DOHH2 (cell line): ENCODE data around the gene FBXO31.

Experiments used
- H3F3A ChIP-seq: fragments of 200-600 bp; sonication (generic), shearing (Covaris generic); 2 replicates; pipeline ENCODE4 v1.6.0; 2016; ENCODE audit warnings: antibody characterized with exemption, mild to moderate bottlenecking; ENCODE audit not compliant: control insufficient read depth, insufficient read depth
- H3K27ac ChIP-seq: fragments of 200-600 bp; sonication (generic); 2 replicates; pipeline ENCODE4 v1.5.1; 2014; ENCODE audit warnings: low read depth, mild to moderate bottlenecking, low read length, moderate library complexity
- H3K27me3 ChIP-seq: fragments of 200-600 bp; sonication (generic); 2 replicates; pipeline ENCODE4 v1.6.1; 2014; ENCODE audit warnings: mild to moderate bottlenecking, low read length, mixed read lengths; ENCODE audit not compliant: control insufficient read depth
- H3K36me3 ChIP-seq: fragments of 200-600 bp; sonication (generic); 2 replicates; pipeline ENCODE4 v1.6.1; 2014; ENCODE audit warnings: mild to moderate bottlenecking, low read length, moderate library complexity, mixed read lengths; ENCODE audit not compliant: control insufficient read depth
- H3K4me1 ChIP-seq: fragments of 200-600 bp; sonication (generic); 2 replicates; pipeline ENCODE4 v1.6.1; 2014; ENCODE audit warnings: mild to moderate bottlenecking, low read length, mixed read lengths; ENCODE audit not compliant: control insufficient read depth
- H3K4me2 ChIP-seq: fragments of 200-600 bp; sonication (generic); 2 replicates; pipeline ENCODE4 v1.6.0; 2014; ENCODE audit warnings: mild to moderate bottlenecking, low read length, moderate library complexity
- H3K4me3 ChIP-seq: fragments of 200-600 bp; sonication (generic); 2 replicates; pipeline ENCODE4 v1.5.1; 2014; ENCODE audit warnings: mild to moderate bottlenecking, low read length, mixed read lengths
- H3K79me2 ChIP-seq: fragments of 200-600 bp; sonication (generic); 2 replicates; pipeline ENCODE4 v1.6.1; 2014; ENCODE audit warnings: mild to moderate bottlenecking, low read length, mixed read lengths; ENCODE audit not compliant: control insufficient read depth
- H3K9me2 ChIP-seq: fragments of 200-600 bp; sonication (generic); replicated peaks from 2 replicates; pipeline ENCODE4 v1.6.1; 2014; ENCODE audit warnings: mild to moderate bottlenecking, low read length, mixed read lengths; ENCODE audit not compliant: control insufficient read depth
- H3K9me3 ChIP-seq: fragments of 200-600 bp; sonication (generic); 2 replicates; pipeline ENCODE4 v1.6.1; 2014; ENCODE audit warnings: antibody characterized with exemption, low read length, mixed read lengths; ENCODE audit not compliant: control insufficient read depth, insufficient read depth
- H4K20me1 ChIP-seq: fragments of 200-600 bp; sonication (generic); 2 replicates; pipeline ENCODE4 v1.6.0; 2014; ENCODE audit warnings: low read depth, mild to moderate bottlenecking, antibody characterized with exemption, low read length, moderate library complexity; ENCODE audit not compliant: control insufficient read depth, insufficient read depth
- EZH2phosphoT487 ChIP-seq: fragments of 200-600 bp; sonication (generic); IDR thresholded peaks from 2 replicates; pipeline ENCODE4 v1.6.1; 2017; ENCODE audit warnings: borderline replicate concordance, mild to moderate bottlenecking, antibody characterized with exemption, low read length, moderate library complexity, mixed read lengths
- TF ChIP-seq, protein P1 (sequence below): fragments of 200-600 bp; sonication (generic); IDR thresholded peaks from one replicate; pipeline ENCODE4 v1.5.1; 2014; ENCODE audit warnings: antibody characterized with exemption, mild to moderate bottlenecking, low read depth, low read length; ENCODE audit not compliant: poor library complexity, severe bottlenecking

Gene FBXO31

GRCh38 chr16:87409781-87410180 lies 26.2 kb upstream of the FBXO31 start:
- no peak for TF ChIP-seq EZH2phosphoT487
- TF ChIP-seq, protein P1, sequence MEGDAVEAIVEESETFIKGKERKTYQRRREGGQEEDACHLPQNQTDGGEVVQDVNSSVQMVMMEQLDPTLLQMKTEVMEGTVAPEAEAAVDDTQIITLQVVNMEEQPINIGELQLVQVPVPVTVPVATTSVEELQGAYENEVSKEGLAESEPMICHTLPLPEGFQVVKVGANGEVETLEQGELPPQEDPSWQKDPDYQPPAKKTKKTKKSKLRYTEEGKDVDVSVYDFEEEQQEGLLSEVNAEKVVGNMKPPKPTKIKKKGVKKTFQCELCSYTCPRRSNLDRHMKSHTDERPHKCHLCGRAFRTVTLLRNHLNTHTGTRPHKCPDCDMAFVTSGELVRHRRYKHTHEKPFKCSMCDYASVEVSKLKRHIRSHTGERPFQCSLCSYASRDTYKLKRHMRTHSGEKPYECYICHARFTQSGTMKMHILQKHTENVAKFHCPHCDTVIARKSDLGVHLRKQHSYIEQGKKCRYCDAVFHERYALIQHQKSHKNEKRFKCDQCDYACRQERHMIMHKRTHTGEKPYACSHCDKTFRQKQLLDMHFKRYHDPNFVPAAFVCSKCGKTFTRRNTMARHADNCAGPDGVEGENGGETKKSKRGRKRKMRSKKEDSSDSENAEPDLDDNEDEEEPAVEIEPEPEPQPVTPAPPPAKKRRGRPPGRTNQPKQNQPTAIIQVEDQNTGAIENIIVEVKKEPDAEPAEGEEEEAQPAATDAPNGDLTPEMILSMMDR, result no peak
- H3F3A ChIP-seq, result peaks cover 11% of the 10 kb centered on the region; the same call in 1 of the 2 replicates
- no peak overlapping the region for H3K4me2 ChIP-seq
- H3K4me1 ChIP-seq, result no peaks in the 10 kb centered on the region
- peaks cover 6% of the 10 kb centered on the region for H3K36me3 ChIP-seq
- H3K9me2 ChIP-seq, result no peaks in the 10 kb centered on the region
- no peaks in the 10 kb centered on the region for H4K20me1 ChIP-seq
- no peaks in the 10 kb centered on the region for H3K79me2 ChIP-seq
- H3K9me3 ChIP-seq, result no peaks in the 10 kb centered on the region
- no peak overlapping the region for H3K27ac ChIP-seq
- no peaks in the 10 kb centered on the region for H3K27me3 ChIP-seq
- no peak overlapping the region for H3K4me3 ChIP-seq

DNA sequence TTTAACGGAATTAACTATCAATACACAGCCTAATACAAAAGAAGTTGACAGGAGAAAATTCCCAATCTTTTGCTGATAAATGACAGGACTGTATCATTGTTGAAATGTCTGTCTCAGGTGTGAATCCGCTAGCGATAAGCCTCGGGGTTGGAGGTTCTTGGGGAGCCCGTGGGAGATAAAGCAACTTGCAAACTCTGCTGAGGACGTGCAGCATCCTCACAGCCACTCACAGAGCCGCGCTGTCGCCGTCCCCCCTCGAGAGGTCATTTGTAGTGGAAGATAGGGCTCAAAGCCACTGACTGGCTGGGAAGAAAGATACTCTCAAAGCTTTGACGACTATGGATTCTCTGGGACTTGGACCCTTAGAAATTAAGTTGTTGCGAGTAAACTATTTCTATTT lies 25.6 kb upstream of the FBXO31 start:
- Histone ChIP-seq H4K20me1 (no peaks in the 10 kb centered on the region), H3K4me3 (no peak overlapping the region), H3K4me1 (no peaks in the 10 kb centered on the region), H3K36me3 (peaks cover 12% of the 10 kb centered on the region), H3K9me2 (no peaks in the 10 kb centered on the region), H3K9me3 (no peaks in the 10 kb centered on the region), H3K79me2 (no peaks in the 10 kb centered on the region), H3K27ac (no peak overlapping the region), H3F3A (peaks cover 11% of the 10 kb centered on the region; the same call in 1 of the 2 replicates), H3K4me2 (no peak overlapping the region), H3K27me3 (no peaks in the 10 kb centered on the region)
- TF ChIP-seq EZH2phosphoT487, result no peak
- TF ChIP-seq, protein P1, result no peak

DNA sequence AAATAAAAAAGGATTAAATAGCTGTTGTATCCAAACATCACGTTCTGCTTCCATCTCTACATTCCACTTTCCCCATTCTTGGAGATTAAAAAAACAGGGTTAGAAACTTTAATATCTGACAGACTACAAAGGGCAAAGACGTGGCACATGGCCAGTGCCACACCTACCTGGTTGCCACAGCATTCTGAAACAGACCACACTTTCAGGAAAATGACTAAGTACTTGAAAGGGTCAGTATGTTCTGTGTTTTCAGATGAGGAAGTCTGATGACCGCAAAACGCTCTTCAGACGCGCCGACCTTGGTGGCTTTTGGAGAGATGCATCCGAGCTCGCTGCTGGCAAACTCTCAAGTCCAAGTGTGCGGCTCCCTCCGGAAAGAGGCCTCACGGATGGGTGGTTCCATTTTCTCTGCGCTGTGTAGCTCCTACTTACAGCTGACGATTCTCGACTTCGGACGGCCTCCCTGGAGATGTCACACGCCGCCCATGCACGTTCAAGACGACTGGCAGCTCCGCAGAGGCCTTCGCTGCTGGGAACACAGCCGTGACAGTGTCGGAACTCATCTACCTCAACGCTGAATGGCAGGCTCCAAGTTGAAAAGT lies 24.0 kb upstream of the FBXO31 start:
- Histone ChIP-seq H3K9me2 (no peaks in the 10 kb centered on the region), H3K36me3 (peaks cover 25% of the 10 kb centered on the region), H4K20me1 (no peaks in the 10 kb centered on the region), H3F3A (peaks cover 11% of the 10 kb centered on the region; the same call in 1 of the 2 replicates), H3K27ac (no peak overlapping the region), H3K79me2 (no peaks in the 10 kb centered on the region), H3K4me2 (no peak overlapping the region), H3K27me3 (no peaks in the 10 kb centered on the region), H3K9me3 (no peaks in the 10 kb centered on the region), H3K4me3 (no peak overlapping the region), H3K4me1 (no peaks in the 10 kb centered on the region)
- TF ChIP-seq, protein P1, result no peak
